HCEC 1CT (cell line): ENCODE data around the gene MT1B.
"Not testable (repeated sequence)": the region's sequence is repeated elsewhere in the genome, so short reads cannot be mapped to it uniquely, and the experiment has no call there.

Experiments used
- DNase-seq: peaks from one replicate; pipeline ENCODE4 v3.0.0-alpha.2; 2017

Gene MT1B

GRCh38 chr16:56621665-56622445 lies 29.8 kb upstream of the MT1B start:
- not testable (repeated sequence) for DNase-seq

- DNase-seq, result not testable (repeated sequence)
Observed at GRCh38 chr16:56623184-56623583, 28.5 kb upstream of the MT1B start.

GRCh38 chr16:56623637-56624036 lies 28.0 kb upstream of the MT1B start:
- DNase-seq, result no peak

GRCh38 chr16:56625140-56625942 lies 26.3 kb upstream of the MT1B start, which contains the start of gene MT1E:
TSS of gene MT1E (plus strand) at chr16:56625781. CDS start at chr16:56625852, 71 bp downstream.
- peak; percentile 85 for DNase-seq

GRCh38 chr16:56625943-56626654 lies 25.6 kb upstream of the MT1B start:
- peak; percentile 81 for DNase-seq

- no peak for DNase-seq
Observed at GRCh38 chr16:56626685-56627084, 25.0 kb upstream of the MT1B start.

- DNase-seq, result peak; percentile 23
Observed at GRCh38 chr16:56628486-56629350, 23.0 kb upstream of the MT1B start.

- DNase-seq, result no peak
Observed at GRCh38 chr16:56629531-56629930, 22.2 kb upstream of the MT1B start.

- no peak for DNase-seq
Observed at GRCh38 chr16:56630134-56630533, 21.6 kb upstream of the MT1B start.

- no peak for DNase-seq
Observed at GRCh38 chr16:56631197-56631596, 20.5 kb upstream of the MT1B start.

GRCh38 chr16:56631832-56632155 lies 19.9 kb upstream of the MT1B start:
- DNase-seq, result no peak

GRCh38 chr16:56632156-56632847 lies 19.4 kb upstream of the MT1B start, which contains the start of gene MT1M:
TSS of gene MT1M (plus strand) at chr16:56632659. CDS start at chr16:56632732, 73 bp downstream.
- no peak for DNase-seq

GRCh38 chr16:56632848-56633365 lies 18.8 kb upstream of the MT1B start:
- no peak for DNase-seq

- DNase-seq, result no peak
Observed at GRCh38 chr16:56633535-56633934, 18.2 kb upstream of the MT1B start.

GRCh38 chr16:56634715-56635440 lies 16.8 kb upstream of the MT1B start:
- no peak for DNase-seq

GRCh38 chr16:56635441-56635967 lies 16.2 kb upstream of the MT1B start:
- DNase-seq, result no peak

GRCh38 chr16:56636616-56637413 lies 14.9 kb upstream of the MT1B start:
- no peak for DNase-seq

- DNase-seq, result peak; percentile 17
Observed at GRCh38 chr16:56637814-56638750, 13.6 kb upstream of the MT1B start, which contains the start of gene MT1A. TSS of gene MT1A (plus strand) at chr16:56638666. CDS start at chr16:56638739, 73 bp downstream.
